Activated CD4-positive, alpha-beta T cell treated with anti-CD3 and anti-CD28 coated beads, Interleukin-2, amount 10 ng/mL, durations not matched to agents 24 days and 14 days (primary cell): ENCODE measurements around the gene CIITA. TPM values are rescaled to one million over a fixed set of nuclear protein-coding genes. Genes with fewer than 3 reads are reported as not detected.

Experiments
- DNase-seq: peaks from one replicate; pipeline ENCODE4 v3.0.0; 2022
- H3K27ac Mint-ChIP-seq: one replicate; pipeline ENCODE4 v1.8.0; 2022; ENCODE audit warnings: mild to moderate bottlenecking, mixed read lengths
- H3K27me3 Mint-ChIP-seq: one replicate; pipeline ENCODE4 v1.8.0; 2022; ENCODE audit warnings: mixed read lengths
- H3K36me3 Mint-ChIP-seq: one replicate; pipeline ENCODE4 v1.8.0; 2022; ENCODE audit warnings: low read depth, mild to moderate bottlenecking, mixed read lengths
- H3K4me1 Mint-ChIP-seq: one replicate; pipeline ENCODE4 v1.8.0; 2021; ENCODE audit warnings: mixed read lengths
- H3K4me3 Mint-ChIP-seq: one replicate; pipeline ENCODE4 v1.8.0; 2022; ENCODE audit warnings: mild to moderate bottlenecking, moderate library complexity, mixed read lengths
- H3K9me3 Mint-ChIP-seq: one replicate; pipeline ENCODE4 v1.8.0; 2021; ENCODE audit warnings: mixed read lengths
- intact Hi-C: fragments of 100-400 bp; cut with micrococcal nuclease; formaldehyde crosslinking; loops from one replicate; pipeline ENCODE4 v1.15.1; 2023
- total RNA-seq: library from RNA; stranded (reverse); gene quantifications from 2 replicates; pipeline ENCODE4 v1.2.3, GENCODE V29; 2022

The CIITA gene
- total RNA-seq, 1 donor from 2014 or later, result 5.0 TPM

- H3K9me3 Mint-ChIP-seq, result peaks cover 3% of the 10 kb centered on the region
- intact Hi-C loops, result loop anchor here (5.0 kb wide), 1 partner anchor 78 kb away; no protein-coding TSS in a partner anchor
These were observed 37.7 kb upstream of the CIITA start for GRCh38 chr16:10839279-10839666.

GRCh38 chr16:10840703-10841102, 36.3 kb upstream of the CIITA start:
- no peaks in the 10 kb centered on the region for H3K9me3 Mint-ChIP-seq
- intact Hi-C loops, result no loop called here
- no peak for DNase-seq
- H3K27ac Mint-ChIP-seq, result no peak overlapping the region
- H3K4me1 Mint-ChIP-seq, result no peaks in the 10 kb centered on the region
- peaks cover 15% of the 10 kb centered on the region for H3K27me3 Mint-ChIP-seq
- no peaks in the 10 kb centered on the region for H3K36me3 Mint-ChIP-seq
- H3K4me3 Mint-ChIP-seq, result no peak overlapping the region

More at GRCh38 chr16:10839279-10839666, 37.7 kb upstream of the CIITA start:
- Mint-ChIP-seq H3K36me3 (no peaks in the 10 kb centered on the region), H3K27ac (no peak overlapping the region), H3K27me3 (peaks cover 11% of the 10 kb centered on the region), H3K4me3 (no peak overlapping the region), H3K4me1 (no peaks in the 10 kb centered on the region)
- DNase-seq, result no peak

- peaks cover 3% of the 10 kb centered on the region for H3K4me1 Mint-ChIP-seq
- intact Hi-C loops, result no loop called here
- no peak overlapping the region for H3K4me3 Mint-ChIP-seq
- H3K27ac Mint-ChIP-seq, result no peak overlapping the region
- H3K9me3 Mint-ChIP-seq, result peaks cover 5% of the 10 kb centered on the region
- no peak for DNase-seq
- no peaks in the 10 kb centered on the region for H3K36me3 Mint-ChIP-seq
- H3K27me3 Mint-ChIP-seq, result peaks cover 21% of the 10 kb centered on the region
These were observed 30.6 kb upstream of the CIITA start for GRCh38 chr16:10846213-10846998.

- H3K9me3 Mint-ChIP-seq, result peaks cover 5% of the 10 kb centered on the region
- no peaks in the 10 kb centered on the region for H3K36me3 Mint-ChIP-seq
- peaks cover 21% of the 10 kb centered on the region for H3K27me3 Mint-ChIP-seq
- intact Hi-C loops, result no loop called here
- no peak overlapping the region for H3K27ac Mint-ChIP-seq
- DNase-seq, result no peak
- H3K4me3 Mint-ChIP-seq, result no peak overlapping the region
- peaks cover 4% of the 10 kb centered on the region for H3K4me1 Mint-ChIP-seq
These were observed 29.8 kb upstream of the CIITA start for GRCh38 chr16:10847176-10847575.

- Mint-ChIP-seq H3K27ac (no peak overlapping the region), H3K27me3 (peaks cover 26% of the 10 kb centered on the region), H3K4me1 (peaks cover 13% of the 10 kb centered on the region), H3K36me3 (no peaks in the 10 kb centered on the region), H3K9me3 (peaks cover 9% of the 10 kb centered on the region), H3K4me3 (no peak overlapping the region)
- DNase-seq, result no peak
- intact Hi-C loops, result no loop called here
These were observed 27.1 kb upstream of the CIITA start for GRCh38 chr16:10849736-10850477.

- Mint-ChIP-seq H3K27me3 (peaks cover 22% of the 10 kb centered on the region), H3K4me1 (peaks cover 13% of the 10 kb centered on the region), H3K4me3 (no peak overlapping the region), H3K36me3 (no peaks in the 10 kb centered on the region), H3K9me3 (peaks cover 9% of the 10 kb centered on the region), H3K27ac (no peak overlapping the region)
- intact Hi-C loops, result no loop called here
- no peak for DNase-seq
These were observed 26.5 kb upstream of the CIITA start for GRCh38 chr16:10850478-10850850.

GRCh38 chr16:10851512-10851911, 25.5 kb upstream of the CIITA start:
- peaks cover 19% of the 10 kb centered on the region for H3K27me3 Mint-ChIP-seq
- DNase-seq, result no peak
- no peak overlapping the region for H3K4me3 Mint-ChIP-seq
- peaks cover 9% of the 10 kb centered on the region for H3K9me3 Mint-ChIP-seq
- H3K36me3 Mint-ChIP-seq, result no peaks in the 10 kb centered on the region
- H3K4me1 Mint-ChIP-seq, result peaks cover 13% of the 10 kb centered on the region
- no peak overlapping the region for H3K27ac Mint-ChIP-seq
- intact Hi-C loops, result no loop called here

- intact Hi-C loops, result no loop called here
- peaks cover 10% of the 10 kb centered on the region for H3K4me1 Mint-ChIP-seq
- no peak overlapping the region for H3K4me3 Mint-ChIP-seq
- peaks cover 9% of the 10 kb centered on the region for H3K9me3 Mint-ChIP-seq
- H3K27ac Mint-ChIP-seq, result no peak overlapping the region
- no peak for DNase-seq
- H3K27me3 Mint-ChIP-seq, result peaks cover 13% of the 10 kb centered on the region
- no peaks in the 10 kb centered on the region for H3K36me3 Mint-ChIP-seq
These were observed 24.7 kb upstream of the CIITA start for GRCh38 chr16:10852286-10852685.

GRCh38 chr16:10852948-10853347, 24.1 kb upstream of the CIITA start:
- no peak overlapping the region for H3K4me3 Mint-ChIP-seq

GRCh38 chr16:10856042-10856441, 21.0 kb upstream of the CIITA start:
- Mint-ChIP-seq H3K27me3 (peaks cover 10% of the 10 kb centered on the region), H3K27ac (no peak overlapping the region), H3K36me3 (no peaks in the 10 kb centered on the region), H3K4me3 (no peak overlapping the region), H3K4me1 (peaks cover 10% of the 10 kb centered on the region), H3K9me3 (peaks cover 12% of the 10 kb centered on the region)
- DNase-seq, result no peak
- intact Hi-C loops, result no loop called here

More at GRCh38 chr16:10852948-10853347, 24.1 kb upstream of the CIITA start:
- intact Hi-C loops, result no loop called here
- no peak for DNase-seq
- Mint-ChIP-seq H3K27me3 (peaks cover 12% of the 10 kb centered on the region), H3K36me3 (no peaks in the 10 kb centered on the region), H3K27ac (no peak overlapping the region), H3K4me1 (peaks cover 10% of the 10 kb centered on the region), H3K9me3 (peaks cover 9% of the 10 kb centered on the region)

- H3K27ac Mint-ChIP-seq, result no peak overlapping the region
These were observed 18.8 kb upstream of the CIITA start for GRCh38 chr16:10858203-10858602.

GRCh38 chr16:10859020-10859419, 18.0 kb upstream of the CIITA start:
- Mint-ChIP-seq H3K4me3 (no peak overlapping the region), H3K36me3 (no peaks in the 10 kb centered on the region), H3K4me1 (peaks cover 5% of the 10 kb centered on the region), H3K27ac (no peak overlapping the region), H3K27me3 (peaks cover 27% of the 10 kb centered on the region), H3K9me3 (peaks cover 8% of the 10 kb centered on the region)
- no peak for DNase-seq
- intact Hi-C loops, result no loop called here

More at GRCh38 chr16:10858203-10858602, 18.8 kb upstream of the CIITA start:
- Mint-ChIP-seq H3K9me3 (peaks cover 8% of the 10 kb centered on the region), H3K4me1 (peaks cover 5% of the 10 kb centered on the region), H3K4me3 (no peak overlapping the region), H3K27me3 (peaks cover 25% of the 10 kb centered on the region), H3K36me3 (no peaks in the 10 kb centered on the region)
- intact Hi-C loops, result no loop called here
- DNase-seq, result no peak

- Mint-ChIP-seq H3K36me3 (no peaks in the 10 kb centered on the region), H3K9me3 (peaks cover 8% of the 10 kb centered on the region), H3K4me3 (no peak overlapping the region), H3K27ac (no peak overlapping the region), H3K27me3 (peaks cover 28% of the 10 kb centered on the region), H3K4me1 (peaks cover 5% of the 10 kb centered on the region)
- no peak for DNase-seq
- intact Hi-C loops, result no loop called here
These were observed 17.3 kb upstream of the CIITA start for GRCh38 chr16:10859658-10860057.

GRCh38 chr16:10862438-10862837, 14.6 kb upstream of the CIITA start:
- DNase-seq, result no peak
- intact Hi-C loops, result no loop called here
- H3K27ac Mint-ChIP-seq, result no peak overlapping the region

More at GRCh38 chr16:10862438-10862837, 14.6 kb upstream of the CIITA start:
- H3K27me3 Mint-ChIP-seq, result peaks cover 37% of the 10 kb centered on the region
- peaks cover 8% of the 10 kb centered on the region for H3K9me3 Mint-ChIP-seq
- H3K4me3 Mint-ChIP-seq, result no peak overlapping the region
- peaks cover 10% of the 10 kb centered on the region for H3K4me1 Mint-ChIP-seq
- no peaks in the 10 kb centered on the region for H3K36me3 Mint-ChIP-seq
